GM20000 (cell line): ENCODE results near the gene CCDC88C.

Experiments used
- DNase-seq: peaks from one replicate; pipeline ENCODE4 v3.0.0; 2012; ENCODE audit warnings: low spot score
- TF ChIP-seq, protein P1 (sequence below): IDR thresholded peaks from 2 replicates; pipeline ENCODE4 v1.5.1; 2012; ENCODE audit warnings: mild to moderate bottlenecking, control low read depth; ENCODE audit errors: extremely low read depth, missing control alignments

The CCDC88C gene

DNA sequence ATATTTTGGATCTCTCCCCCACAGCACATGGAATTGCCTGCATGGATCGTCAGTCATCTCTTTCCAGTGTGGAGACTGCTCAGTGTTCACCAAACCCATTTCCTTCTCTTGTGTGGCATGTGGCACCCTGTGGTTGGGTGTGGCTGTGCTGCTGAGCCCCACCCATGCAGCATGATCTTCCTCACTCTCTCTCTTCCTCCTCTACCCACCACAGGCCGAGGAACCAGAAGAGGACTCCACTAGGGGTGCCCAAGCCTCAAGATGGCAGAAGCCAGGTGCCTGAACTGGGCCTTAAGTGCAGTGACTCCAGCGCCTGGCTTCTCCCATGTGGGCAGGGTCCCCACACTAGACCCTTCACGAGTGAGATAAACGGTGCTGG lies 106.3 kb downstream of the CCDC88C start:
- no peak for DNase-seq

DNA sequence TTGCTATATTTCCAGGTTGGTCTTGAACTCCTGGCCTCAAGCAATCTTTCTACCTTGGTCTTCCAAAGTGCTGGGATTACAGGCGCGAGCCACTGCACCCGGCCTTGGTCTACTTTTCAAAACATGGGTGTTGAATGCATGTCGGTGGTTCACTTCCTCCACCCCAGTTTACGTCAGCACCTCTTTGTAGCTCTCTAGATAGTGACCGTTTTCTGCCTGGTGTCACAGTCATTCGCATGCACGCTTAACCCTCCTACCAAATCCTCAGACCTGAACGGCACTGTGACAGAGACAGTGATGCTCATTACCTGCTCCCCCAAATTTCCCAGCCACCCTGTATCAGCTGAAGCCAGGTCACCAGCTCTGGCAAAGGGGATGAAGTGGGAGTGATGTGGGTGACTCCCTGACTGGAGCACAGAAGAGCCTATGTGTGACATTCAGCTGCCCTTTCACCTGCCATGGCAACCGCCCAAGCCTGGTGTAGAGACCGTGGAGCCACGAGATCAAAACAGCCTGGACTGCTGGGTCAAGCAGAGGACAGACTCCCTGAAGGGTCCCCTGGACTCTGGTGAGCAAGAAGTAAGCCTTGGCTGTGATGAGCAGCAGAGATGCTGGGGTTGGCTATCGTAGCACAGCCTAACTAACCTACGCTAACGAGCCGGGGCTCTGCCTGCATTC lies 106.9 kb downstream of the CCDC88C start:
- no peak for DNase-seq
- TF ChIP-seq, protein P1, sequence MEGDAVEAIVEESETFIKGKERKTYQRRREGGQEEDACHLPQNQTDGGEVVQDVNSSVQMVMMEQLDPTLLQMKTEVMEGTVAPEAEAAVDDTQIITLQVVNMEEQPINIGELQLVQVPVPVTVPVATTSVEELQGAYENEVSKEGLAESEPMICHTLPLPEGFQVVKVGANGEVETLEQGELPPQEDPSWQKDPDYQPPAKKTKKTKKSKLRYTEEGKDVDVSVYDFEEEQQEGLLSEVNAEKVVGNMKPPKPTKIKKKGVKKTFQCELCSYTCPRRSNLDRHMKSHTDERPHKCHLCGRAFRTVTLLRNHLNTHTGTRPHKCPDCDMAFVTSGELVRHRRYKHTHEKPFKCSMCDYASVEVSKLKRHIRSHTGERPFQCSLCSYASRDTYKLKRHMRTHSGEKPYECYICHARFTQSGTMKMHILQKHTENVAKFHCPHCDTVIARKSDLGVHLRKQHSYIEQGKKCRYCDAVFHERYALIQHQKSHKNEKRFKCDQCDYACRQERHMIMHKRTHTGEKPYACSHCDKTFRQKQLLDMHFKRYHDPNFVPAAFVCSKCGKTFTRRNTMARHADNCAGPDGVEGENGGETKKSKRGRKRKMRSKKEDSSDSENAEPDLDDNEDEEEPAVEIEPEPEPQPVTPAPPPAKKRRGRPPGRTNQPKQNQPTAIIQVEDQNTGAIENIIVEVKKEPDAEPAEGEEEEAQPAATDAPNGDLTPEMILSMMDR: no peak

More for the DNA sequence above, 106.3 kb downstream of the CCDC88C start:
- TF ChIP-seq, protein P1: no peak

DNA sequence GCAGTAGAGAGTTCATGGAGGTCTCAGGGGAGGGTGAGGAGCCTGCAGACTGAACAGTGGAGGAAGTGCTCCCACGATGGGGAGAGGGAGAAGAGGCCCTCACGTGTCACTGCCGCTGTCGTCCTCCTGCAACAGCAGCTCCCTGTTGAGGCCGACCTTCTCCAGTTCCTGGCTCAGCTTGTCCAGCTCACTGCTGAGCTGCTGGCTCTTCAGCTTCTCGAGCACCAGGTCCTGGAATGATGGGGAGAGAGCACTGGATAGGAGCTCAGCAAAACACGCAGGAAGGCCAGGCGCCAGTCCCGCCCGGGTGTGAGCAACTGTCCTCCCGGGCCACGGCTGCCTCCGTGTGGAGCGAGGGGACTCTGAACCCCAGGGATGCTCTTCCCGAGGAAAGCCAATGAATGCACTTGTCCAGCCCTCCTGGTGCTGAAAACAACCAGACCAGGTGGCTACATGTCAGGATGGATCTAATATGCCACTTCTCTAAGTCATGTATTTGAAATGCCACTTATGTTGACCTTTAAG lies 107.8 kb downstream of the CCDC88C start:
- no peak for DNase-seq
- TF ChIP-seq, protein P1: no peak

DNA sequence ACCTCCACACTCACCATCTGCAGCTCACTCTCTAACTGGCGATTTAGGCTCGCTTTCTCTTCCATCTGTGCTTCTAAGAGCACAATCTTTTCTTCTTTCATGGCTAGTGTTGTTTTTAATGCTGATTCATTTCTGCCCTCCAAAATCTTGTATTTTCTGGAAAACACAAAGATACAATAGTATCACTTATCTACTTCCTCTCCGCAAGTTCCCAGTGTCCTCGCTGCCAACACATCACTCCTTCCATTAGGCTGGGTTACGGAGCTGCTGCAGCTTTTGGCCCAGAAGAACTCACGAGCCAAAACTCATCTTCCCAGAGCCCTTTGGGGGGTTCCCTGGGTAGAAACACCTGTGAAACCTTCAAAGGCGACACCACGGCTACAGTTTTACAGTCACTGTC lies 109.3 kb downstream of the CCDC88C start:
- TF ChIP-seq, protein P1: no peak
- no peak for DNase-seq

DNA sequence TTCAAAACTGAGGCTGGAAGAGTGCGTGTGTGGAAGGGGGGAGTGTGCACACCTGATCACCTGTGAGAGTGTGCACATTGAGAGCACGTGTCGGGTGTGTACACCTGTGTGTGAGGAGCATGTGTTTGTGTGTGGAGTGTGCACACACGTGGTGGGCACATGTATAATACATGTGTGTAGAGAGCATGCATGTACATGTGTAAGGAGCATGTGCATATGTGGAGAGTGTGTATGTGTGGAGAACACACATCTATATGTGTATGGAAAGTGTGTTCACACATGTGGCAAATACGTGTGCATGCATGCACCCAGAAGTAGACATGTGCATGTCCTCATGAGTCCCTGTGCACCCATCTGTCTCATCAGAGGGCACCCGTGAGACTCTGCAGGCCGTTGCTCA lies 110.0 kb downstream of the CCDC88C start:
- TF ChIP-seq, protein P1: no peak
- DNase-seq: no peak

DNA sequence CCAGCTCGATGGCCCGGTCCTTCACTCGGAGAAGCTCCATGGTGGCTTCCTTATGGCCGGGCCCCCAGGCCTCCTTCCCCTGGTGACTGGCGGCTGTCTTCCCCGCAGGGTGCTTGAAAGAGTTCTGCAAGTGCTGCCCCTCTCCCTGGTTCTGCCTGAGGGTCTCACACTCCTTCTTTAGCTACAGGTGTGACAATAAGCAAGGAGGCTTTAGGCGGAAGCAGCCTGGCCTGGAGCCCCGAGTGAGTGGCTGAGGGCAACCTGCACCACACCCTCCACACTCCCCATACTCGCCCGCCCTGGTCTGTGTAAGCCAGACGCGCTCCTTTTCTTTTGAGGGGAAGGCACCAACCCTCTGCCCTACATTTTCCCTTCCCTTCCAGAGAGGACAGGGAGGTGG lies 110.6 kb downstream of the CCDC88C start:
- DNase-seq: no peak
- TF ChIP-seq, protein P1: no peak

DNA sequence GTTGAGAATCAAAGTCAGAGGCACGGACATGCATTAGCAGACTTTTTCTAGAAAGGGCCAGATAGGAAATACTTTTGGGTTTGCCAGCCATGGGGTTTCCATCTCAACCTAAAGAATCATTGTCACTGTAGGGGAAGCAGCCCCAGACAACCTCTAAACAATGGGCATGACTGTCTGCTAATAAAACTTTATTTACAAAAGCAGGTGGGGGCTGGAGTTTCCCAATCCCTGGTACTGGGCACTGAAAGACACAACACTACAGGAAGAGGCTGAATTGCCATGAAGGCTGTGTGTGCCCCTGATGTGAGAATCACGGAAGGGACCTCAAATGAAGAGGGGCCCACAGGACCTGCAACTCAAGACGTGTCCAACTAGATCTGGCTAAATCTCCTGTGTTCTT lies 111.1 kb downstream of the CCDC88C start:
- no peak for DNase-seq
- TF ChIP-seq, protein P1: no peak
